ENCODE data around the gene CFAP68.
"Not testable (repeated sequence)": the region's sequence is repeated elsewhere in the genome, so short reads cannot be mapped to it uniquely, and the experiment has no call there.

Gene CFAP68

GRCh38 chr11:111918390-111919256, 39.3 kb downstream of the CFAP68 start, which contains the start of gene C11orf52:
Gene C11orf52, plus strand, starts transcription at chr11:111918913. Its CDS starts 60 bp downstream, at chr11:111918973.
- DNase-seq (ENCODE audit: low spot score), result no peak

- no peak for DNase-seq (ENCODE audit: low spot score)
Measured at GRCh38 chr11:111920908-111921307, 41.6 kb downstream of the CFAP68 start.

GRCh38 chr11:111921541-111922230, 42.3 kb downstream of the CFAP68 start:
- DNase-seq (ENCODE audit: low spot score), result no peak

- no peak for DNase-seq (ENCODE audit: low spot score)
Measured at GRCh38 chr11:111922803-111923202, 43.5 kb downstream of the CFAP68 start.

- DNase-seq (ENCODE audit: low spot score), result no peak
Measured at GRCh38 chr11:111923351-111923788, 44.0 kb downstream of the CFAP68 start.

- DNase-seq (ENCODE audit: low spot score), result no peak
Measured at GRCh38 chr11:111923951-111924350, 44.6 kb downstream of the CFAP68 start.

GRCh38 chr11:111925953-111926352, 46.6 kb downstream of the CFAP68 start:
- DNase-seq (ENCODE audit: low spot score), result no peak

- DNase-seq (ENCODE audit: low spot score), result peak; percentile 98
Measured at GRCh38 chr11:111926505-111927391, 47.4 kb downstream of the CFAP68 start.

- no peak for DNase-seq (ENCODE audit: low spot score)
Measured at GRCh38 chr11:111930472-111930871, 51.1 kb downstream of the CFAP68 start.

GRCh38 chr11:111932611-111932950, 53.2 kb downstream of the CFAP68 start:
- no peak for DNase-seq (ENCODE audit: low spot score)

GRCh38 chr11:111933176-111933575, 53.8 kb downstream of the CFAP68 start:
- DNase-seq (ENCODE audit: low spot score), result not testable (repeated sequence)

- DNase-seq (ENCODE audit: low spot score), result no peak
Measured at GRCh38 chr11:111933872-111934271, 54.5 kb downstream of the CFAP68 start.

- no peak for DNase-seq (ENCODE audit: low spot score)
Measured at GRCh38 chr11:111934306-111934705, 55.0 kb downstream of the CFAP68 start.
